HG03460 (cell line): Measurements from ENCODE around the gene IDUA.
"Not testable (repeated sequence)": the region's sequence is repeated elsewhere in the genome, so short reads cannot be mapped to it uniquely, and the experiment has no call there.

Experiments
- ATAC-seq: cut with Tn5 transposase; IDR thresholded peaks from one replicate; pipeline ENCODE4 v1.9.1; 2021; ENCODE audit not compliant: unreplicated experiment

The IDUA gene

GRCh38 chr4:966266-967112, 20.4 kb upstream of the IDUA start:
- no peak for ATAC-seq

- no peak for ATAC-seq
These were observed 19.4 kb upstream of the IDUA start for GRCh38 chr4:967113-968104.

- ATAC-seq = no peak
These were observed 18.6 kb upstream of the IDUA start for GRCh38 chr4:968221-968620.

- no peak for ATAC-seq
These were observed 18.0 kb upstream of the IDUA start for GRCh38 chr4:968621-969394.

- no peak for ATAC-seq
These were observed 16.6 kb upstream of the IDUA start for GRCh38 chr4:970046-970745.

- ATAC-seq = no peak
These were observed 15.9 kb upstream of the IDUA start for GRCh38 chr4:970854-971520.

- no peak for ATAC-seq
These were observed 15.0 kb upstream of the IDUA start for GRCh38 chr4:971666-972500.

GRCh38 chr4:972651-973424, 14.0 kb upstream of the IDUA start:
- ATAC-seq = peak; percentile 39

GRCh38 chr4:973431-974397, 13.1 kb upstream of the IDUA start, which contains the start of gene DGKQ:
Gene DGKQ (minus strand): TSS chr4:973569. CDS start chr4:973482, 87 bp downstream.
- ATAC-seq = peak; percentile 51

GRCh38 chr4:974668-975067, 12.2 kb upstream of the IDUA start:
- no peak for ATAC-seq

- not testable (repeated sequence) for ATAC-seq
These were observed 10.8 kb upstream of the IDUA start for GRCh38 chr4:976016-976415.

GRCh38 chr4:978957-979701, 7.7 kb upstream of the IDUA start:
- ATAC-seq = no peak

- no peak for ATAC-seq
These were observed 4.6 kb upstream of the IDUA start for GRCh38 chr4:982291-982690.

- no peak for ATAC-seq
These were observed 4.0 kb upstream of the IDUA start for GRCh38 chr4:982814-983213.

- ATAC-seq = no peak
These were observed 2.3 kb upstream of the IDUA start for GRCh38 chr4:984336-985054.
